HG02571 (cell line): ENCODE measurements around the gene ZDHHC7.

Source experiments
- ATAC-seq: cut with Tn5 transposase; IDR thresholded peaks from one replicate; pipeline ENCODE4 v1.9.1; 2021; ENCODE audit warnings: mild to moderate bottlenecking, moderate library complexity; ENCODE audit not compliant: unreplicated experiment

The ZDHHC7 gene

GRCh38 chr16:85025781-85026653, 14.7 kb upstream of the ZDHHC7 start:
- no peak for ATAC-seq

- ATAC-seq, result no peak
These were observed 8.4 kb upstream of the ZDHHC7 start for GRCh38 chr16:85019659-85020245.

GRCh38 chr16:85018529-85019236, 7.3 kb upstream of the ZDHHC7 start:
- no peak for ATAC-seq

- no peak for ATAC-seq
These were observed 6.3 kb upstream of the ZDHHC7 start for GRCh38 chr16:85017633-85018032.

- ATAC-seq, result no peak
These were observed 5.8 kb upstream of the ZDHHC7 start for GRCh38 chr16:85017151-85017550.

- ATAC-seq, result no peak
These were observed 4.3 kb upstream of the ZDHHC7 start for GRCh38 chr16:85015481-85016187.

GRCh38 chr16:85014311-85014710, 3.0 kb upstream of the ZDHHC7 start:
- no peak for ATAC-seq

GRCh38 chr16:85011846-85012284, 530 bp upstream of the ZDHHC7 start:
- ATAC-seq, result no peak

GRCh38 chr16:85010446-85010930, 847 bp downstream of the ZDHHC7 start:
- ATAC-seq, result no peak

- ATAC-seq, result no peak
These were observed 3.1 kb downstream of the ZDHHC7 start for GRCh38 chr16:85008271-85008670.

GRCh38 chr16:85007496-85008214, 3.7 kb downstream of the ZDHHC7 start:
- ATAC-seq, result no peak

- ATAC-seq, result no peak
These were observed 4.7 kb downstream of the ZDHHC7 start for GRCh38 chr16:85006639-85007038.

GRCh38 chr16:85005285-85006069, 5.9 kb downstream of the ZDHHC7 start:
- no peak for ATAC-seq

GRCh38 chr16:85004587-85005205, 6.6 kb downstream of the ZDHHC7 start:
- ATAC-seq, result no peak

GRCh38 chr16:85003725-85004586, 7.4 kb downstream of the ZDHHC7 start:
- ATAC-seq, result no peak

- ATAC-seq, result no peak
These were observed 8.3 kb downstream of the ZDHHC7 start for GRCh38 chr16:85003076-85003475.

GRCh38 chr16:85002608-85003007, 8.7 kb downstream of the ZDHHC7 start:
- ATAC-seq, result no peak

GRCh38 chr16:85002099-85002541, 9.2 kb downstream of the ZDHHC7 start:
- no peak for ATAC-seq
